ENCODE measurements around the gene CHSY3. TPM values are rescaled to one million over a fixed set of nuclear protein-coding genes. Genes with fewer than 3 reads are reported as not detected.

The CHSY3 gene
- total RNA-seq, 1 donor from 2014 or later, result 1.7 TPM

GRCh38 chr5:130110328-130110727 is 206.1 kb downstream of the CHSY3 start:
- no peak overlapping the region for H3K4me3 ChIP-seq (ENCODE audit: low read depth, low read length)
- no peak for TF ChIP-seq CTCF (IDR thresholded peaks at IDR 0.05; ENCODE audit: insufficient read depth, low read length, poor library complexity, severe bottlenecking)
- H3K36me3 ChIP-seq (ENCODE audit: control insufficient read depth, insufficient read depth, low read length), result no peaks in the 10 kb centered on the region
- no peak for DNase-seq (ENCODE audit: low read depth)
- H3K27me3 ChIP-seq (ENCODE audit: control insufficient read depth, insufficient read depth, low read length), result no peaks in the 10 kb centered on the region

GRCh38 chr5:130111746-130112145 is 207.5 kb downstream of the CHSY3 start:
- Histone ChIP-seq H3K4me3 (ENCODE audit: low read depth, low read length) (no peak overlapping the region), H3K36me3 (ENCODE audit: control insufficient read depth, insufficient read depth, low read length) (no peaks in the 10 kb centered on the region), H3K27me3 (ENCODE audit: control insufficient read depth, insufficient read depth, low read length) (no peaks in the 10 kb centered on the region)
- no peak for DNase-seq (ENCODE audit: low read depth)
- no peak for TF ChIP-seq CTCF (IDR thresholded peaks at IDR 0.05; ENCODE audit: insufficient read depth, low read length, poor library complexity, severe bottlenecking)

GRCh38 chr5:130112246-130112645 is 208.0 kb downstream of the CHSY3 start:
- TF ChIP-seq CTCF (IDR thresholded peaks at IDR 0.05; ENCODE audit: insufficient read depth, low read length, poor library complexity, severe bottlenecking), result no peak
- Histone ChIP-seq H3K4me3 (ENCODE audit: low read depth, low read length) (no peak overlapping the region), H3K27me3 (ENCODE audit: control insufficient read depth, insufficient read depth, low read length) (no peaks in the 10 kb centered on the region), H3K36me3 (ENCODE audit: control insufficient read depth, insufficient read depth, low read length) (no peaks in the 10 kb centered on the region)
- no peak for DNase-seq (ENCODE audit: low read depth)

- TF ChIP-seq CTCF (IDR thresholded peaks at IDR 0.05; ENCODE audit: insufficient read depth, low read length, poor library complexity, severe bottlenecking), result no peak
- Histone ChIP-seq H3K36me3 (ENCODE audit: control insufficient read depth, insufficient read depth, low read length) (no peaks in the 10 kb centered on the region), H3K4me3 (ENCODE audit: low read depth, low read length) (no peak overlapping the region), H3K27me3 (ENCODE audit: control insufficient read depth, insufficient read depth, low read length) (no peaks in the 10 kb centered on the region)
- no peak for DNase-seq (ENCODE audit: low read depth)
Measured at GRCh38 chr5:130115686-130116085, 211.4 kb downstream of the CHSY3 start.

GRCh38 chr5:130116462-130116861 is 212.2 kb downstream of the CHSY3 start:
- DNase-seq (ENCODE audit: low read depth), result no peak
- no peak overlapping the region for H3K4me3 ChIP-seq (ENCODE audit: low read depth, low read length)
- TF ChIP-seq CTCF (IDR thresholded peaks at IDR 0.05; ENCODE audit: insufficient read depth, low read length, poor library complexity, severe bottlenecking), result no peak
- no peaks in the 10 kb centered on the region for H3K36me3 ChIP-seq (ENCODE audit: control insufficient read depth, insufficient read depth, low read length)
- no peaks in the 10 kb centered on the region for H3K27me3 ChIP-seq (ENCODE audit: control insufficient read depth, insufficient read depth, low read length)

GRCh38 chr5:130116972-130117371 is 212.7 kb downstream of the CHSY3 start:
- no peak for TF ChIP-seq CTCF (IDR thresholded peaks at IDR 0.05; ENCODE audit: insufficient read depth, low read length, poor library complexity, severe bottlenecking)

More at GRCh38 chr5:130116972-130117371, 212.7 kb downstream of the CHSY3 start:
- no peaks in the 10 kb centered on the region for H3K27me3 ChIP-seq (ENCODE audit: control insufficient read depth, insufficient read depth, low read length)
- no peak overlapping the region for H3K4me3 ChIP-seq (ENCODE audit: low read depth, low read length)
- no peaks in the 10 kb centered on the region for H3K36me3 ChIP-seq (ENCODE audit: control insufficient read depth, insufficient read depth, low read length)
- no peak for DNase-seq (ENCODE audit: low read depth)

All from kidney epithelial cell (primary cell).